ENCODE data around the gene RPTOR.

The RPTOR gene

DNA sequence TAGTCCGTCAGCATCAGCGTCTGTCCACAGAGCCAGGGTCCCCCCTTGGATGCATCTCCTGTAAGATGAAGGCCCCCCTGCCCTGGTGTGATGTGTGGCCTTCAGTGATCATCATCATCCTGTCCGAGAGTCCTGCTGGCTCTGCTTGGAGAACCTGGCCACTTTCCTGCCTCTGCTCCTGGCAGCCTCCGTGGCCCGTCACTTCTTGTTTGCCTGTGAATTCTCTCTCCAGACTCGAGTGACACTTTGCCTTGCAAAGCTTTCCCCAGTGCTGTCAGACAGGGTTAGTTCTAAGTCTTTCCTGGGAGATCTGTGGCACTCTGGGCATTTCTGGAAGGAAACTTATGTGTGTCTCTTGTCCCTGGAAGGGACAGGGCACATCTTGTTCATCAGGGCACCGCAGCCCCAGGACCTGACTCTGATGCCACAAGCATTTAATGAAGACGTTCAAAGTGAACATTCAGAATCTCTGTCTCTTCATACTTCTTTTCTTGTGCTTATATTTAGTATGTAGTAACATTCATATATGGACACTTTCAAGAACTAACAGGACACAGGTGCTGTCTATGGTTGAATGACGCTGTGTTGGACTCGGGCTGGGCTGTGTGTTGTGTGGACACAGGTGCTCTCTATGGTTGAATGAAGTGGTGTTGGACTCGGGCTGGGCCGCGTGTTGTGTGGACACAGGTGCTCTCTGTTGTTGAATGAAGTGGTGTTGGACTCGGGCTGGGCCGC is 68.5 kb downstream of the RPTOR start:
- no peak for TF ChIP-seq RARB (CRISPR knock-in tag; IDR thresholded peaks at IDR 0.05)
- TF ChIP-seq, protein P1, sequence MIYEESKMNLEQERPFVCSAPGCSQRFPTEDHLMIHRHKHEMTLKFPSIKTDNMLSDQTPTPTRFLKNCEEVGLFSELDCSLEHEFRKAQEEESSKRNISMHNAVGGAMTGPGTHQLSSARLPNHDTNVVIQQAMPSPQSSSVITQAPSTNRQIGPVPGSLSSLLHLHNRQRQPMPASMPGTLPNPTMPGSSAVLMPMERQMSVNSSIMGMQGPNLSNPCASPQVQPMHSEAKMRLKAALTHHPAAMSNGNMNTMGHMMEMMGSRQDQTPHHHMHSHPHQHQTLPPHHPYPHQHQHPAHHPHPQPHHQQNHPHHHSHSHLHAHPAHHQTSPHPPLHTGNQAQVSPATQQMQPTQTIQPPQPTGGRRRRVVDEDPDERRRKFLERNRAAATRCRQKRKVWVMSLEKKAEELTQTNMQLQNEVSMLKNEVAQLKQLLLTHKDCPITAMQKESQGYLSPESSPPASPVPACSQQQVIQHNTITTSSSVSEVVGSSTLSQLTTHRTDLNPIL (CRISPR knock-in tag; IDR thresholded peaks at IDR 0.05; ENCODE audit: low read depth), result no peak
- TF ChIP-seq SNAI2 (CRISPR knock-in tag; IDR thresholded peaks at IDR 0.05), result no peak
- TF ChIP-seq ISL1 (CRISPR knock-in tag; IDR thresholded peaks at IDR 0.05), result no peak
- TF ChIP-seq ZNF565 (CRISPR knock-in tag; conservative IDR thresholded peaks at IDR 0.05; ENCODE audit: low read depth), result no peak

DNA sequence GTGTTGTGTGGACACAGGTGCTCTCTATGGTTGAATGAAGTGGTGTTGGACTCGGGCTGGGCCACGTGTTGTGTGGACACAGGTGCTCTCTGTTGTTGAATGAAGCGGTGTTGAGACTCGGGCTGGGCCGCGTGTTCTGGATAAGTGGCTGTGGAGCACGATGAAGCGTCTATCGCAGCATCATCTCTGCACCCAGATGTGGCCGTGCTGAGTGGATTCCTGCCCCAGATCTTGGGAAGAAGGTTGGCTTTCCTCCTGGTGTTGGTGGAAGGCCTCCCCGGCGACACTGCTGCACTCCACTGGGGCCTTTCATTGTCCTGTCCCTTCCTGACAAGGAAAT is 69.1 kb downstream of the RPTOR start:
- ATAC-seq, result no peak; the same call in 2 of the 3 replicates
- TF ChIP-seq ZNF70 (CRISPR knock-in tag; IDR thresholded peaks at IDR 0.05) (no peak), ESRRG (CRISPR knock-in tag; IDR thresholded peaks at IDR 0.05) (no peak), RARB (CRISPR knock-in tag; IDR thresholded peaks at IDR 0.05) (no peak), ZNF8 (CRISPR knock-in tag; IDR thresholded peaks at IDR 0.05) (no peak), TOX (CRISPR knock-in tag; IDR thresholded peaks at IDR 0.05; ENCODE audit: borderline replicate concordance) (no peak), ARNTL (CRISPR knock-in tag; IDR thresholded peaks at IDR 0.05; ENCODE audit: borderline replicate concordance, low read depth) (no peak), ZNF565 (CRISPR knock-in tag; conservative IDR thresholded peaks at IDR 0.05; ENCODE audit: low read depth) (no peak), OSR1 (CRISPR knock-in tag; IDR thresholded peaks at IDR 0.05) (no peak), ZFP30 (CRISPR knock-in tag; IDR thresholded peaks at IDR 0.05) (no peak)
- TF ChIP-seq, protein P2, sequence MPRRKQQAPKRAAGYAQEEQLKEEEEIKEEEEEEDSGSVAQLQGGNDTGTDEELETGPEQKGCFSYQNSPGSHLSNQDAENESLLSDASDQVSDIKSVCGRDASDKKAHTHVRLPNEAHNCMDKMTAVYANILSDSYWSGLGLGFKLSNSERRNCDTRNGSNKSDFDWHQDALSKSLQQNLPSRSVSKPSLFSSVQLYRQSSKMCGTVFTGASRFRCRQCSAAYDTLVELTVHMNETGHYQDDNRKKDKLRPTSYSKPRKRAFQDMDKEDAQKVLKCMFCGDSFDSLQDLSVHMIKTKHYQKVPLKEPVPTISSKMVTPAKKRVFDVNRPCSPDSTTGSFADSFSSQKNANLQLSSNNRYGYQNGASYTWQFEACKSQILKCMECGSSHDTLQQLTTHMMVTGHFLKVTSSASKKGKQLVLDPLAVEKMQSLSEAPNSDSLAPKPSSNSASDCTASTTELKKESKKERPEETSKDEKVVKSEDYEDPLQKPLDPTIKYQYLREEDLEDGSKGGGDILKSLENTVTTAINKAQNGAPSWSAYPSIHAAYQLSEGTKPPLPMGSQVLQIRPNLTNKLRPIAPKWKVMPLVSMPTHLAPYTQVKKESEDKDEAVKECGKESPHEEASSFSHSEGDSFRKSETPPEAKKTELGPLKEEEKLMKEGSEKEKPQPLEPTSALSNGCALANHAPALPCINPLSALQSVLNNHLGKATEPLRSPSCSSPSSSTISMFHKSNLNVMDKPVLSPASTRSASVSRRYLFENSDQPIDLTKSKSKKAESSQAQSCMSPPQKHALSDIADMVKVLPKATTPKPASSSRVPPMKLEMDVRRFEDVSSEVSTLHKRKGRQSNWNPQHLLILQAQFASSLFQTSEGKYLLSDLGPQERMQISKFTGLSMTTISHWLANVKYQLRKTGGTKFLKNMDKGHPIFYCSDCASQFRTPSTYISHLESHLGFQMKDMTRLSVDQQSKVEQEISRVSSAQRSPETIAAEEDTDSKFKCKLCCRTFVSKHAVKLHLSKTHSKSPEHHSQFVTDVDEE (CRISPR knock-in tag; IDR thresholded peaks at IDR 0.05), result no peak
- TF ChIP-seq, protein P3, sequence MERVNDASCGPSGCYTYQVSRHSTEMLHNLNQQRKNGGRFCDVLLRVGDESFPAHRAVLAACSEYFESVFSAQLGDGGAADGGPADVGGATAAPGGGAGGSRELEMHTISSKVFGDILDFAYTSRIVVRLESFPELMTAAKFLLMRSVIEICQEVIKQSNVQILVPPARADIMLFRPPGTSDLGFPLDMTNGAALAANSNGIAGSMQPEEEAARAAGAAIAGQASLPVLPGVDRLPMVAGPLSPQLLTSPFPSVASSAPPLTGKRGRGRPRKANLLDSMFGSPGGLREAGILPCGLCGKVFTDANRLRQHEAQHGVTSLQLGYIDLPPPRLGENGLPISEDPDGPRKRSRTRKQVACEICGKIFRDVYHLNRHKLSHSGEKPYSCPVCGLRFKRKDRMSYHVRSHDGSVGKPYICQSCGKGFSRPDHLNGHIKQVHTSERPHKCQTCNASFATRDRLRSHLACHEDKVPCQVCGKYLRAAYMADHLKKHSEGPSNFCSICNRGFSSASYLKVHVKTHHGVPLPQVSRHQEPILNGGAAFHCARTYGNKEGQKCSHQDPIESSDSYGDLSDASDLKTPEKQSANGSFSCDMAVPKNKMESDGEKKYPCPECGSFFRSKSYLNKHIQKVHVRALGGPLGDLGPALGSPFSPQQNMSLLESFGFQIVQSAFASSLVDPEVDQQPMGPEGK (CRISPR knock-in tag; IDR thresholded peaks at IDR 0.05; ENCODE audit: borderline replicate concordance), result no peak
- TF ChIP-seq, protein P1 (CRISPR knock-in tag; IDR thresholded peaks at IDR 0.05; ENCODE audit: low read depth), result no peak

More for the DNA sequence above, 68.5 kb downstream of the RPTOR start:
- no peak for ATAC-seq

DNA sequence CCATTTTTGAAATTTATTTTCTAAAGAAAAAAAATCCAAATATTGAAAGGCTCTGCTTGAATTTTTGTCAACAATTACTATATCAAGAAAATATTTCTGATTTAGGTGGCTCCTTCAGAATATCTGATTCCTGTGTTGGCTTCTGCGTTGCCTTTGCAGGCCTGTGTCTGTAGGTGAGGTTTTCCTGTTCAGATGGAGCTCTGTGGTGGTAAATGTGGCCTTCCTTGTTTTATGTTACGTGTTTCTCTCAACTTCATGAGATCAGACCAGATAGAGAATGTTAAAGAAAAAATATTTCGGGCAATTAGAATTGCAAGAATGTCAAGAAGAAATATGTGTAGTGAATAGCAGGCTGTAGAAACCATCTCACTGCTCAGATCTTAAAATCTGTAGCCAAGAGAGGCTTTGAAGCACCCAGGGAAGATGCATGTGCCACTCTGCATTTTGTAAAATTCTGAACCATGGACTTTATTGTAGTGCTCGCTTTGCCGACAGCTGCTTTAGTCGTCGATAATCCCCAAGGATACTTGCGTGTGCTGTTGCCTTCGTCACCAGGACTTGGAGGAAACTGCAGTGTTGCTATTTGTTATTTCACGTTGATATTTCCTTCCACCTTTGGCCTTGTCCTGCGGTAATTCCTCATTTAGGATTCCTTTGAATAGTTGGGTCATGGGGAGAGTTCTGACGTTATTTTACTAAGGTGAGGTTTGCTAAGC is 69.9 kb downstream of the RPTOR start:
- no peak for ATAC-seq
- TF ChIP-seq SNAI2 (CRISPR knock-in tag; IDR thresholded peaks at IDR 0.05) (no peak), ZNF8 (CRISPR knock-in tag; IDR thresholded peaks at IDR 0.05) (no peak), TOX (CRISPR knock-in tag; IDR thresholded peaks at IDR 0.05; ENCODE audit: borderline replicate concordance) (no peak), CSDC2 (CRISPR knock-in tag; IDR thresholded peaks at IDR 0.05) (no peak)
- TF ChIP-seq, protein P1 (CRISPR knock-in tag; IDR thresholded peaks at IDR 0.05; ENCODE audit: low read depth), result no peak

DNA sequence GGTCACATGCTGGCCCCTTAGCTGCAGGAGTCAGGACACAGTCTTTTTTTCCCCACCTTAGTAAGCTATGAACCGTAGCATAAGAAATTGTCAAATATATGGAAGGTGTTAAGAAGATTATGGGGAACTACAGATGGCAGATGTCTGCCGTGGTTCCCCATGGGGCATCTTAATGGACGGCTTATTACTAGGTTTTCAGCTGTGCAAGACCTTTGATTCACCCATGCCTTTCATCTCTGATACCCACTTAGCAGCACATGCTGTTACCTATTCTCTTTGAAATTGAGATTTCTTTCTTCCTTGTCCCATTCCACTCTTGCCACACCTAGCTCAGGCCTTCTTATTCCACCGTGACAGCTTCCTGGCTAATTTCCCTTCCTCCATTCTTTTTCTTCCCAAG is 70.7 kb downstream of the RPTOR start:
- TF ChIP-seq RARB (CRISPR knock-in tag; IDR thresholded peaks at IDR 0.05) (no peak), ZNF8 (CRISPR knock-in tag; IDR thresholded peaks at IDR 0.05) (no peak)
- TF ChIP-seq, protein P4, sequence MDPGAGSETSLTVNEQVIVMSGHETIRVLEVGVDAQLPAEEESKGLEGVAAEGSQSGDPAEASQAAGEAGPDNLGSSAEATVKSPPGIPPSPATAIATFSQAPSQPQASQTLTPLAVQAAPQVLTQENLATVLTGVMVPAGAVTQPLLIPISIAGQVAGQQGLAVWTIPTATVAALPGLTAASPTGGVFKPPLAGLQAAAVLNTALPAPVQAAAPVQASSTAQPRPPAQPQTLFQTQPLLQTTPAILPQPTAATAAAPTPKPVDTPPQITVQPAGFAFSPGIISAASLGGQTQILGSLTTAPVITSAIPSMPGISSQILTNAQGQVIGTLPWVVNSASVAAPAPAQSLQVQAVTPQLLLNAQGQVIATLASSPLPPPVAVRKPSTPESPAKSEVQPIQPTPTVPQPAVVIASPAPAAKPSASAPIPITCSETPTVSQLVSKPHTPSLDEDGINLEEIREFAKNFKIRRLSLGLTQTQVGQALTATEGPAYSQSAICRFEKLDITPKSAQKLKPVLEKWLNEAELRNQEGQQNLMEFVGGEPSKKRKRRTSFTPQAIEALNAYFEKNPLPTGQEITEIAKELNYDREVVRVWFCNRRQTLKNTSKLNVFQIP (CRISPR knock-in tag; IDR thresholded peaks at IDR 0.05; ENCODE audit: borderline replicate concordance, low read depth), result no peak
- TF ChIP-seq, protein P5, sequence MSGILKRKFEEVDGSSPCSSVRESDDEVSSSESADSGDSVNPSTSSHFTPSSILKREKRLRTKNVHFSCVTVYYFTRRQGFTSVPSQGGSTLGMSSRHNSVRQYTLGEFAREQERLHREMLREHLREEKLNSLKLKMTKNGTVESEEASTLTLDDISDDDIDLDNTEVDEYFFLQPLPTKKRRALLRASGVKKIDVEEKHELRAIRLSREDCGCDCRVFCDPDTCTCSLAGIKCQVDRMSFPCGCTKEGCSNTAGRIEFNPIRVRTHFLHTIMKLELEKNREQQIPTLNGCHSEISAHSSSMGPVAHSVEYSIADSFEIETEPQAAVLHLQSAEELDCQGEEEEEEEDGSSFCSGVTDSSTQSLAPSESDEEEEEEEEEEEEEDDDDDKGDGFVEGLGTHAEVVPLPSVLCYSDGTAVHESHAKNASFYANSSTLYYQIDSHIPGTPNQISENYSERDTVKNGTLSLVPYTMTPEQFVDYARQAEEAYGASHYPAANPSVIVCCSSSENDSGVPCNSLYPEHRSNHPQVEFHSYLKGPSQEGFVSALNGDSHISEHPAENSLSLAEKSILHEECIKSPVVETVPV (CRISPR knock-in tag; IDR thresholded peaks at IDR 0.05), result no peak
- TF ChIP-seq, protein P2 (CRISPR knock-in tag; IDR thresholded peaks at IDR 0.05), result no peak
- ATAC-seq, result no peak

All from SK-N-SH treated with all-trans-retinoic acid at 6 μM for 48 hours (cell line).